ENCODE data around the gene CCM2L.

CCM2L gene

GRCh38 chr20:32010101-32010500, at the start of gene CCM2L:
Gene CCM2L (plus strand): TSS chr20:32010438. CDS start chr20:32010455, 17 bp downstream.
- DNase-seq (ENCODE audit: low spot score in 2 of 2) (no peak), ATAC-seq (no peak)
- no peaks in the 10 kb centered on the region for H3K4me1 Mint-ChIP-seq
- H3K27ac Mint-ChIP-seq: no peak within 1 kb of the TSS
- H3K4me3 Mint-ChIP-seq: no peak within 1 kb of the TSS
- no peaks in the 10 kb centered on the region for H3K36me3 Mint-ChIP-seq
- no peaks in the 10 kb centered on the region for H3K9me3 Mint-ChIP-seq

GRCh38 chr20:31962761-31963160, 47.5 kb upstream of the CCM2L start:
- no peaks in the 10 kb centered on the region for H3K36me3 Mint-ChIP-seq
- no peak overlapping the region for H3K4me3 Mint-ChIP-seq
- ATAC-seq (no peak), DNase-seq (ENCODE audit: low spot score in 2 of 2) (no peak)
- no peak overlapping the region for H3K27ac Mint-ChIP-seq
- peaks cover 8% of the 10 kb centered on the region for H3K4me1 Mint-ChIP-seq
- H3K9me3 Mint-ChIP-seq: no peaks in the 10 kb centered on the region

- Mint-ChIP-seq H3K9me3 (no peaks in the 10 kb centered on the region), H3K4me3 (no peak overlapping the region), H3K27ac (no peak overlapping the region), H3K4me1 (peaks cover 14% of the 10 kb centered on the region), H3K36me3 (no peaks in the 10 kb centered on the region)
- DNase-seq (ENCODE audit: low spot score in 2 of 2) (no peak), ATAC-seq (no peak)
Observed at GRCh38 chr20:31963889-31964288, 46.3 kb upstream of the CCM2L start.

GRCh38 chr20:31966991-31967655, 43.1 kb upstream of the CCM2L start:
- DNase-seq (ENCODE audit: low spot score in 2 of 2) (no peak), ATAC-seq (no peak)
- no peaks in the 10 kb centered on the region for H3K9me3 Mint-ChIP-seq
- no peaks in the 10 kb centered on the region for H3K36me3 Mint-ChIP-seq
- H3K4me1 Mint-ChIP-seq: peaks cover 14% of the 10 kb centered on the region
- H3K27ac Mint-ChIP-seq: no peak overlapping the region
- peak overlapping the region; percentile 72 for H3K4me3 Mint-ChIP-seq

GRCh38 chr20:31967830-31968249, 42.4 kb upstream of the CCM2L start, which contains the start of gene XKR7:
Gene XKR7 (plus strand): TSS chr20:31968151. CDS start chr20:31968176, 25 bp downstream.
- no peak within 1 kb of the TSS for H3K27ac Mint-ChIP-seq
- no peaks in the 10 kb centered on the region for H3K9me3 Mint-ChIP-seq
- no peaks in the 10 kb centered on the region for H3K36me3 Mint-ChIP-seq
- H3K4me1 Mint-ChIP-seq: peaks cover 14% of the 10 kb centered on the region
- ATAC-seq: peak; percentile 27
- H3K4me3 Mint-ChIP-seq: peak within 1 kb of the TSS; percentile 72
- DNase-seq (ENCODE audit: low spot score in 2 of 2): no peak

GRCh38 chr20:31968291-31969126, 41.7 kb upstream of the CCM2L start:
- no peak overlapping the region for H3K27ac Mint-ChIP-seq
- peaks cover 14% of the 10 kb centered on the region for H3K4me1 Mint-ChIP-seq
- DNase-seq (ENCODE audit: low spot score in 2 of 2): peak; percentile 85 to 92
- H3K9me3 Mint-ChIP-seq: no peaks in the 10 kb centered on the region
- H3K36me3 Mint-ChIP-seq: no peaks in the 10 kb centered on the region
- H3K4me3 Mint-ChIP-seq: peak overlapping the region; percentile 72
- peak; percentile 84 for ATAC-seq

- DNase-seq (ENCODE audit: low spot score in 2 of 2): no peak
- no peak overlapping the region for H3K4me3 Mint-ChIP-seq
- ATAC-seq: no peak
Observed at GRCh38 chr20:31969991-31970390, 40.2 kb upstream of the CCM2L start.

GRCh38 chr20:31972471-31973021, 37.7 kb upstream of the CCM2L start:
- Mint-ChIP-seq H3K9me3 (no peaks in the 10 kb centered on the region), H3K4me1 (peaks cover 8% of the 10 kb centered on the region), H3K4me3 (no peak overlapping the region), H3K27ac (no peak overlapping the region), H3K36me3 (no peaks in the 10 kb centered on the region)
- no peak for ATAC-seq
- no peak for DNase-seq (ENCODE audit: low spot score in 2 of 2)

More at GRCh38 chr20:31969991-31970390, 40.2 kb upstream of the CCM2L start:
- Mint-ChIP-seq H3K9me3 (no peaks in the 10 kb centered on the region), H3K36me3 (no peaks in the 10 kb centered on the region), H3K27ac (no peak overlapping the region), H3K4me1 (peaks cover 14% of the 10 kb centered on the region)

- Mint-ChIP-seq H3K4me1 (no peaks in the 10 kb centered on the region), H3K9me3 (no peaks in the 10 kb centered on the region), H3K27ac (no peak overlapping the region), H3K4me3 (no peak overlapping the region), H3K36me3 (no peaks in the 10 kb centered on the region)
- ATAC-seq (no peak), DNase-seq (ENCODE audit: low spot score in 2 of 2) (no peak)
Observed at GRCh38 chr20:31974296-31974695, 35.9 kb upstream of the CCM2L start.

- no peak overlapping the region for H3K27ac Mint-ChIP-seq
- H3K4me3 Mint-ChIP-seq: no peak overlapping the region
- DNase-seq (ENCODE audit: low spot score in 2 of 2) (no peak), ATAC-seq (no peak)
- no peaks in the 10 kb centered on the region for H3K9me3 Mint-ChIP-seq
- H3K4me1 Mint-ChIP-seq: no peaks in the 10 kb centered on the region
- no peaks in the 10 kb centered on the region for H3K36me3 Mint-ChIP-seq
Observed at GRCh38 chr20:31974951-31975487, 35.2 kb upstream of the CCM2L start.

GRCh38 chr20:31975874-31976273, 34.4 kb upstream of the CCM2L start:
- no peaks in the 10 kb centered on the region for H3K36me3 Mint-ChIP-seq
- H3K4me1 Mint-ChIP-seq: no peaks in the 10 kb centered on the region
- H3K27ac Mint-ChIP-seq: no peak overlapping the region
- DNase-seq (ENCODE audit: low spot score in 2 of 2): no peak
- H3K4me3 Mint-ChIP-seq: no peak overlapping the region
- H3K9me3 Mint-ChIP-seq: no peaks in the 10 kb centered on the region
- ATAC-seq: no peak

- H3K36me3 Mint-ChIP-seq: no peaks in the 10 kb centered on the region
- no peaks in the 10 kb centered on the region for H3K9me3 Mint-ChIP-seq
- H3K4me1 Mint-ChIP-seq: no peaks in the 10 kb centered on the region
Observed at GRCh38 chr20:31977080-31977479, 33.2 kb upstream of the CCM2L start.

GRCh38 chr20:31979713-31980426, 30.4 kb upstream of the CCM2L start:
- H3K4me1 Mint-ChIP-seq: no peaks in the 10 kb centered on the region
- DNase-seq (ENCODE audit: low spot score in 2 of 2) (no peak), ATAC-seq (no peak)
- no peak overlapping the region for H3K27ac Mint-ChIP-seq
- H3K4me3 Mint-ChIP-seq: no peak overlapping the region
- no peaks in the 10 kb centered on the region for H3K36me3 Mint-ChIP-seq
- H3K9me3 Mint-ChIP-seq: no peaks in the 10 kb centered on the region

More at GRCh38 chr20:31977080-31977479, 33.2 kb upstream of the CCM2L start:
- Mint-ChIP-seq H3K4me3 (no peak overlapping the region), H3K27ac (no peak overlapping the region)
- DNase-seq (ENCODE audit: low spot score in 2 of 2) (no peak), ATAC-seq (no peak)

- ATAC-seq: no peak
- no peaks in the 10 kb centered on the region for H3K9me3 Mint-ChIP-seq
Observed at GRCh38 chr20:31981784-31982183, 28.5 kb upstream of the CCM2L start.

GRCh38 chr20:31984981-31985471, 25.2 kb upstream of the CCM2L start:
- H3K4me1 Mint-ChIP-seq: peaks cover 7% of the 10 kb centered on the region
- no peaks in the 10 kb centered on the region for H3K36me3 Mint-ChIP-seq
- ATAC-seq (no peak), DNase-seq (ENCODE audit: low spot score in 2 of 2) (no peak)
- no peak overlapping the region for H3K4me3 Mint-ChIP-seq
- no peak overlapping the region for H3K27ac Mint-ChIP-seq
- H3K9me3 Mint-ChIP-seq: no peaks in the 10 kb centered on the region

More at GRCh38 chr20:31981784-31982183, 28.5 kb upstream of the CCM2L start:
- H3K4me1 Mint-ChIP-seq: no peaks in the 10 kb centered on the region
- H3K4me3 Mint-ChIP-seq: no peak overlapping the region
- no peak for DNase-seq (ENCODE audit: low spot score in 2 of 2)
- no peaks in the 10 kb centered on the region for H3K36me3 Mint-ChIP-seq
- no peak overlapping the region for H3K27ac Mint-ChIP-seq
